ENCODE measurements around the gene ITPRID1. TPM values are rescaled to one million over a fixed set of nuclear protein-coding genes. Genes with fewer than 3 reads are reported as not detected.
A peak's percentile ranks its signal among the peaks of the same experiment; 100 is the strongest.

ITPRID1 gene
- total RNA-seq, 1 experiment from 2014 or later, result not detected

- in situ Hi-C loops (cut with HindIII; ENCODE audit: low pct_unique_long_range_greater_than_20kb, low sequenced_read_pairs), result no loop called here
- DNase-seq (ENCODE audit: low read depth, low spot score), result no peak
These were observed 151.7 kb downstream of the ITPRID1 start for GRCh38 chr7:31665546-31665945.

DNA sequence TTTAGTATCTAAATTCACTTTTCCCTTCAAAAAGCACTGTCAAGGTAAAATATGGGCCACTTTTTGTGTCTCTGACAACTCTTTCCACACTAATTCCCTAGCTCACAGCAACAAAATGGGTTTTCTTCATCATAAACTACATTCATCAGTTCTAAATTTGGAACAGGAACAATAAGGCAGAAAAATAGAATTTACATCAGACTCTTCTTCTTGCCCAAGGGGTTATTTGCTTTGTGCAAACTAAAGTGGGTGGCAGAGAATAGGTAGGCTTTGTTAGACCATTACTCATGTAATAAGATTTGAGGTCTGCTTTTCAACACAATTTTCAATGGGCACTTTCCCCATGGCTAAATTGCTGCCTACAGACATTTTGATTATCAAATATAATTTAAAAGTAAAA lies 155.6 kb downstream of the ITPRID1 start:
- DNase-seq (ENCODE audit: low read depth, low spot score), result no peak
- in situ Hi-C loops (cut with HindIII; ENCODE audit: low pct_unique_long_range_greater_than_20kb, low sequenced_read_pairs), result no loop called here

DNA sequence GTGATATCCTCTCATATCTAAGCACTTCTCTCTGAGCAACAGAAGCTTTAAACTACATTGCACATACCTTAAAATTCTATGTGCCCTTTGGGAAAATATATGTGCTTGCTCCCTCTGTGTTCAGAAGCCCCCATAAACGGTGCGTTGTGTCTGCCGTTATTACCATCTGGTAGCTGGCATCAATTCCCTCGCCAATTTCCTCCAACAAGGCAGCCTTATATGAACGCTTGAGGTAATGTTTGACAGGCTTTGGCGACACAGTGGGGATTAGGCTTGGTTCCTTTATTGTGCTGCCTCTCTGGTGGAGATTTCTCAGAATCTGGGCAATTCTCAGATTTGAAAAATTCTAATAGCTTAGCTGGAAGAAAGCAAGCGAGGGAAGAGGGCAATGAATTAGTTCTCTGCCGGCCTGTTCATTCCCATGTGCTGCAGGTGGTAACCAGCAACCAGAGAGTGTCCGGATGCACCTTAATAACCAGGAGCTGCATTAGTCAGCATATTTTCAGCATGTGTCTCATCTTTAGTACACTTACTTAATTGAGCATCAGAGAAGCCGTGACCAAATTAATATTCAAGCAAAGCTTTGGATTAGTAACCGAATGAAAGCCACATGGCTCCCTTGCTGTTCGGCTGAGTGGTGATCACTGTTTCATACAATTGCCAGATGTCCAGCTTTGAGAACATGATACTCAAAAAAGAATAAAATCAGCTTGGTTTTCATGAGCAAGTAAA lies 165.8 kb downstream of the ITPRID1 start:
- DNase-seq (ENCODE audit: low read depth, low spot score), result no peak
- in situ Hi-C loops (cut with HindIII; ENCODE audit: low pct_unique_long_range_greater_than_20kb, low sequenced_read_pairs), result no loop called here

DNA sequence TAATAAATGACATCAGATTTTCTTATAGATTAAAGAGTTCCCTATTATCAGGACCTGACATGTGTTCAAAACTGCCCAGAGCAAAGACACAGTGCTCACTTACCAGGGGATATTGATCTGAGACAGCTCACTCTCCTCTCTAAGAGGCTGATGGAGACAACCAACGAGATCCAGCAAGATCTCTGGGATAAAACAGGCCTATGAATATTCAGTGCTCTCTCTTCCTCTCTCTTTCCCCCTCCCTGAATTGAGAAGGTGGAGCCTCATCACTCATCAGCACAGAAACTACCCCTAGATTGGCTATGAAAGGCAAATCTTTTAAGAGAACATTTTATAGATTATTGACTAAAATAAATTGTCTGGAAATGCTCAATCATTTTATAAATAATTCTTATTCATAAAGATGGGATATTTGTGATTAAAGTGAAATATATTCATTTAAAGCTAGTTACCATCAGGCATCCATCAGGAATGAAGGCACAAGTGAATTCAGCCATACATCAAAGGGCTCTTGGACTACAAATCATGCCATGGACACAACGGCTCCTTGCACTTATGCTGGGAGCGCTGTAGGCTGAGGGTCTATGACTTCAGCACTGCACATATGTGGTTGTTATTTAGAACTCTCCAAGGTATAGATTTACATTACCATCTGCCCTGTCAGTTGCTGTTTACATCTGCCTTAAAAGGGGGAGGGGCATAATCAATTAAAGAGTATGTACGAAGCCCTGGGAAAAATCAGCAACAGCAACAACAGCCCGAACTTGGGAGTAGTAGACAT lies 169.7 kb downstream of the ITPRID1 start:
- in situ Hi-C loops (cut with HindIII; ENCODE audit: low pct_unique_long_range_greater_than_20kb, low sequenced_read_pairs), result no loop called here
- DNase-seq (ENCODE audit: low read depth, low spot score), result no peak

DNA sequence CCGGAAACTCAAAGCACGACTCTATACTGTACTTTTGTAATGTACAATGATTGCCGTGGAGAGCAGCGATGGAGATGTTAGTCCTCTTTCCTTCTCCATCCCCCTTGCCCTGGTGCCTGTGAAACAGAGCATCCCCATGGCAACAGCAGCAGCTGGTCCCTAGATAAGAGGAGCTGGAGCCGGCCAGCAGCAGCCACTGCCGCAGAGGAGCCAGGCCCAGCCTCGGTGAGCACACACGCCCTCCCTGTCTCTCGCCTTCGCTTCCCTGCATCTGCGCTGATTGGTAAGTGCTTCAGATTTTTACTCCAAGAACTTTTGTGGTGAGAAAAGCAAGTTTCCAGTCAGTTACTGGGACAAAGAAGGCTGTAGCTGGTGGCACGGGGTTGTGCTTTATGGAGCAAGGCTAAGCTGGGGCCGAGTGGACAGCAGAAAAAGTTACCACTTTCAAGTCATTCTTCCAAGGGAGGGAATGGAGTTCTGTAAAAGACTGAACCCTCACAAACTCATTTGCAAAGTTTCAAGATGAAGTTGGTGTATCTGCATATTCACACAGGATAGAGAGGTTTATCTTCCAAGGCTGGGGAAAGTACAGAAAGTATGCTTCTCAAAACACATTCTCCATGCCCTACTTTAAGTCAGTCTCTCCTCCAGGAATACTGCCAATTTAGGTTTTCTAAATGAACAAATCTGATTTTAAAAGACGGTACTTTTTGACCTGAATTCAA lies 173.3 kb downstream of the ITPRID1 start, which contains the start of gene PPP1R17:
PPP1R17 (plus strand) TSS at position 192 of the 725 bp plus-strand sequence. CDS start 5,227 bp downstream, outside the sequence.
- in situ Hi-C loops (cut with HindIII; ENCODE audit: low pct_unique_long_range_greater_than_20kb, low sequenced_read_pairs), result no loop called here
- DNase-seq (ENCODE audit: low read depth, low spot score), result no peak

DNA sequence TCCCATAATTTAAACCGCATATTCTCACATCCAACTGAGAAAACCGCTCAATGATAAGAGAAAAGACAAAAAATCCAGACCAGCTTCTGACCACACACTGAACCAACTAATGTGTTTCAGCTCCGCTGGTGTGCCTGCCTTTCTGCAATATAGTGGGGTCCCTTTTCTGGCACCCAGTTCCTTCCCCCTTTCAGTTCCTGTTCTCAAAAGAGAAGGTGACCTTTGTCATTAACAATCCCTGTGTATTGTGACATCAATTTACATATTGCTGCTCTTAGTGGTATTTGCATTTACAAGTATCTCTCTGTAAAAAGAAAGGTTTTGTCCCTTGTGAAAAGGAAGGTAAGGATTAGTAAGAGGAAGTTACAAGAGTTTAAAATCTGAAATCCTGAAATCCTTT lies 174.5 kb downstream of the ITPRID1 start:
- DNase-seq (ENCODE audit: low read depth, low spot score), result no peak
- in situ Hi-C loops (cut with HindIII; ENCODE audit: low pct_unique_long_range_greater_than_20kb, low sequenced_read_pairs), result no loop called here

- DNase-seq (ENCODE audit: low read depth, low spot score), result no peak
These were observed 175.1 kb downstream of the ITPRID1 start for GRCh38 chr7:31688996-31689395.

DNA sequence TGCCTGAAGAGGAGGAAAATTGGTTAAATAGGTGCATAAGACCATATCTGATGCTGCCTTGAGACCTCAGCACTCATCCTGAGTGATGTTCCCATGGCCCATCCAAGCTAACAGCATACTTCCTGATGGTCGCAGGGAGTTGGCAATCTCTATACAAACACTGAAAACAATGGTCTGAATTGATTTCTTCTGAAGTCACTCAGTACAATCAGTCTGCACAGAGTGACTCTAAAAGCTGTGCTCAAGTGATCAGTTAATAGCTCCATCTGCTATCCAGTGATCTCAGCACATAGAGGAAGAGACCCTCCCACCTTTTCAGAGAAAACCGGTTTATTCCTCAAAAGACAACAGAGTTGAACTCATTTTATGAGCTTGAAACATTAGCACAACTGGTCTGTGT lies 177.0 kb downstream of the ITPRID1 start:
- in situ Hi-C loops (cut with HindIII; ENCODE audit: low pct_unique_long_range_greater_than_20kb, low sequenced_read_pairs), result no loop called here
- DNase-seq (ENCODE audit: low read depth, low spot score), result no peak

More at GRCh38 chr7:31688996-31689395, 175.1 kb downstream of the ITPRID1 start:
- in situ Hi-C loops (cut with HindIII; ENCODE audit: low pct_unique_long_range_greater_than_20kb, low sequenced_read_pairs), result no loop called here

DNA sequence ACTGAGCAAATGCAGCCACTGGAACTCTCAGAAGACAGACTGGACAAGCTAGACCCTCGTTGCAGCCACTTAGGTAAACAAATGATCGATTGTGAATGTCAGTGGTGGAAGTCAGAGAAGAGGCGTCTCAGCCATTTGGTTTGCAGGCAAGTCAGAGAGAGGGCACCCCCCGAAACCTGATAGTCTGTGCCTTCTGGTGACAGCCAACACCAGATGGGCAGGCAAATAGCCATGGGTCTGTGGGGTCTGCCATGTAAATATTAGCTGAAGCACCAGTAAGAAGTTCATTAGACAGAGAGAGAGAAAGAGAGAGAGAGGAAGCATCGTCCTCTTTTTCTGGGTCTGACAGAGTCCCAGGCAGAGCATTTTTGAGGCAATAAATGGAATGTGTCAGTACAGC lies 178.6 kb downstream of the ITPRID1 start:
- in situ Hi-C loops (cut with HindIII; ENCODE audit: low pct_unique_long_range_greater_than_20kb, low sequenced_read_pairs), result no loop called here
- no peak for DNase-seq (ENCODE audit: low read depth, low spot score)

GRCh38 chr7:31692871-31693270 lies 179.0 kb downstream of the ITPRID1 start:
- in situ Hi-C loops (cut with HindIII; ENCODE audit: low pct_unique_long_range_greater_than_20kb, low sequenced_read_pairs), result no loop called here
- DNase-seq (ENCODE audit: low read depth, low spot score), result no peak

GRCh38 chr7:31695859-31696614 lies 182.1 kb downstream of the ITPRID1 start:
- in situ Hi-C loops (cut with HindIII; ENCODE audit: low pct_unique_long_range_greater_than_20kb, low sequenced_read_pairs), result no loop called here

GRCh38 chr7:31699050-31699449 lies 185.2 kb downstream of the ITPRID1 start:
- in situ Hi-C loops (cut with HindIII; ENCODE audit: low pct_unique_long_range_greater_than_20kb, low sequenced_read_pairs), result no loop called here
- DNase-seq (ENCODE audit: low read depth, low spot score), result no peak

More at GRCh38 chr7:31695859-31696614, 182.1 kb downstream of the ITPRID1 start:
- peak; percentile 37 for DNase-seq (ENCODE audit: low read depth, low spot score)

DNA sequence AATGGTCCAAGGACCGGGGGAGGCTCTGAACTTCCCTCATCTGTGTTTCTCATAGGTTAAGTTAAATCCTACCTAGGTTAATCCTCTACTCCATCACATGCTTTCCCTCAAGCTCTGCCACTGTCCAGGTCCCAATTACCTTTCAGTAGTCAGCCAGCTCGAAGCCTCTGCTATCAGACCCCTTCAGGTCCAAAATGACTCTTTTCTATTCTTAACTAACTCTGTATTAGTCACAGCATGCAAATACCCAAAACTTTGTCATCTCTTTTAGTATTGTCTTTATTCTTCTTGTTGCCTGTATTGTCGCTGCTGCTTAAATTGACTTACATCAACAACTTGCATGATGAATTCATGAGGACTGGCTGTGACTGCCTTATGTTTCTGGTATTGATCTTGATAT lies 188.5 kb downstream of the ITPRID1 start:
- DNase-seq (ENCODE audit: low read depth, low spot score), result no peak
- in situ Hi-C loops (cut with HindIII; ENCODE audit: low pct_unique_long_range_greater_than_20kb, low sequenced_read_pairs), result no loop called here

DNA sequence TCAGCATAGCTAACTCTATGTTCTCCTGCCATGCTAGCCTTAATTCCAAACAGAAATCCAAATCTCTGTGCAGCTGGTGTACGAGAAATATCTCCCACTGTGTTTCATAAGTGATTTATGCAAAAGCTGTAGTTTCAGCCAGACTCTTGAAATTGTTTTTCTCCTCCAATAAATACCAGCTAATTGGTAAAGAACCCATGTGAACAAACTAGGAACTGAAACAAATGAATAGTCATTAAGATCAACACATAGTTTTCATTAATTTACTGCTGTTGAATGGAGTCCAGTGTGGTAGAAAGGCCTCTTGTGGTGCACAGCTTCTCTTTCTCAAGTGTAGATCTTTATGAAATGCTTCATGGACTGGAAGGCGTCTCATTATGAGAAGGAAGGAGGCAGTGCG lies 191.5 kb downstream of the ITPRID1 start:
- in situ Hi-C loops (cut with HindIII; ENCODE audit: low pct_unique_long_range_greater_than_20kb, low sequenced_read_pairs), result no loop called here
- DNase-seq (ENCODE audit: low read depth, low spot score), result no peak

GRCh38 chr7:31707089-31707488 lies 193.2 kb downstream of the ITPRID1 start:
- in situ Hi-C loops (cut with HindIII; ENCODE audit: low pct_unique_long_range_greater_than_20kb, low sequenced_read_pairs), result no loop called here
- DNase-seq (ENCODE audit: low read depth, low spot score), result no peak

Measured in SK-MEL-5 (cell line).